ENCODE measurements around the gene OSBPL5.

Gene OSBPL5

GRCh38 chr11:3046190-3046589, 118.9 kb downstream of the OSBPL5 start:
- no peak for TF ChIP-seq CTCF (IDR thresholded peaks at IDR 0.05; ENCODE audit: extremely low read depth, missing control alignments)
- no peak for DNase-seq (ENCODE audit: low spot score)

GRCh38 chr11:3044915-3045314, 120.2 kb downstream of the OSBPL5 start:
- DNase-seq (ENCODE audit: low spot score), result no peak
- no peak for TF ChIP-seq CTCF (IDR thresholded peaks at IDR 0.05; ENCODE audit: extremely low read depth, missing control alignments)

- TF ChIP-seq CTCF (IDR thresholded peaks at IDR 0.05; ENCODE audit: extremely low read depth, missing control alignments), result no peak
- DNase-seq (ENCODE audit: low spot score), result no peak
Measured at GRCh38 chr11:3044004-3044403, 121.1 kb downstream of the OSBPL5 start.

- no peak for DNase-seq (ENCODE audit: low spot score)
- no peak for TF ChIP-seq CTCF (IDR thresholded peaks at IDR 0.05; ENCODE audit: extremely low read depth, missing control alignments)
Measured at GRCh38 chr11:3043315-3043871, 121.7 kb downstream of the OSBPL5 start.

- TF ChIP-seq CTCF (IDR thresholded peaks at IDR 0.05; ENCODE audit: extremely low read depth, missing control alignments), result no peak
- DNase-seq (ENCODE audit: low spot score), result no peak
Measured at GRCh38 chr11:3042496-3043314, 122.4 kb downstream of the OSBPL5 start.

- no peak for DNase-seq (ENCODE audit: low spot score)
- TF ChIP-seq CTCF (IDR thresholded peaks at IDR 0.05; ENCODE audit: extremely low read depth, missing control alignments), result no peak
Measured at GRCh38 chr11:3041699-3042441, 123.2 kb downstream of the OSBPL5 start.

- DNase-seq (ENCODE audit: low spot score), result no peak
- TF ChIP-seq CTCF (IDR thresholded peaks at IDR 0.05; ENCODE audit: extremely low read depth, missing control alignments), result no peak
Measured at GRCh38 chr11:3040881-3041280, 124.2 kb downstream of the OSBPL5 start.

All from GM20000 (cell line).